Sigmoid colon (tissue), 4 donors: ENCODE results near the gene IMMP2L.

Experiments
- CTCF ChIP-seq, 4 experiments: fragments of 450-650 bp in 3 of 4; fragments of 200-600 bp in 1 of 4; IDR thresholded peaks; one replicate each; pipeline ENCODE4 v1.5.1; 2016 to 2019; ENCODE audit warnings: antibody characterized with exemption in 4 of 4, mild to moderate bottlenecking in 3 of 4, moderate library complexity in 2 of 4
- EP300 ChIP-seq, 4 donors: sonication (generic); formaldehyde crosslinking; IDR thresholded peaks; one replicate each; pipeline ENCODE4 v1.6.1; 2017; ENCODE audit warnings: antibody characterized with exemption in 4 of 4
- POLR2A ChIP-seq, 2 donors: fragments of 450-650 bp; IDR thresholded peaks; one replicate each; pipeline ENCODE4 v1.6.1; 2016; ENCODE audit warnings: antibody characterized with exemption in 2 of 2, mild to moderate bottlenecking in 2 of 2, moderate library complexity in 2 of 2

- TF ChIP-seq CTCF (IDR thresholded peaks at IDR 0.05), result no peak
- no peak for TF ChIP-seq EP300 (IDR thresholded peaks at IDR 0.05)
- TF ChIP-seq POLR2A (IDR thresholded peaks at IDR 0.05), result no peak
Measured at GRCh38 chr7:111459065-111459756, 103.1 kb downstream of the IMMP2L start.
